Caco-2 (cell line): ENCODE measurements around the gene CEACAM20. TPM values are rescaled to one million over a fixed set of nuclear protein-coding genes. Genes with fewer than 3 reads are reported as not detected.
"Not testable (repeated sequence)": the region's sequence is repeated elsewhere in the genome, so short reads cannot be mapped to it uniquely, and the experiment has no call there.

Experiments
- BruUV-seq: library from RNA; stranded (reverse); fragments of 400-500 nt; replicated peaks from 2 replicates; lab custom pipeline; 2021; lab: Mats Ljungman, UMichigan
- CTCF ChIA-PET: fragments of 300-600 bp; sonication (Branson Sonifier 250); formaldehyde crosslinking; loops from one replicate; lab custom pipeline; 2022; ENCODE audit warnings: antibody characterized with exemption; lab: Charles Lee
- POLR2A ChIA-PET: fragments of 300-600 bp; sonication (Branson Sonifier 250); formaldehyde crosslinking; loops from one replicate; lab custom pipeline; 2022; ENCODE audit warnings: antibody characterized with exemption; lab: Charles Lee
- DNase-seq, 2 experiments: peaks; one replicate each; pipeline versions ENCODE4 v3.0.0 to v3.0.0-alpha.2; 2020 to 2022
- H3K27me3 ChIP-seq: replicated peaks from 2 replicates; pipeline ENCODE4 v1.6.0; 2011; ENCODE audit warnings: low read length; ENCODE audit not compliant: control insufficient read depth, insufficient read depth
- H3K36me3 ChIP-seq: 2 replicates; pipeline ENCODE4 v1.5.1; 2011; ENCODE audit warnings: low read length; ENCODE audit not compliant: control insufficient read depth, insufficient read depth
- H3K4me1 ChIP-seq: fragments of 250-450 bp; sonication (Bioruptor Pico); 2 replicates; pipeline ENCODE4 v1.5.1; 2020; ENCODE audit warnings: mild to moderate bottlenecking
- H3K4me3 ChIP-seq: 2 replicates; pipeline ENCODE4 v1.5.1; 2011; ENCODE audit warnings: low read depth, mild to moderate bottlenecking, control low read depth, low read length
- H3K9me3 ChIP-seq: fragments of 250-450 bp; sonication (Bioruptor Pico); 2 replicates; pipeline ENCODE4 v1.5.1; 2020; ENCODE audit warnings: mild to moderate bottlenecking, moderate library complexity
- H3K27ac Mint-ChIP-seq: one replicate; pipeline ENCODE4 v1.8.0; 2022; ENCODE audit warnings: mixed read lengths; ENCODE audit not compliant: unreplicated experiment
- H3K27me3 Mint-ChIP-seq: one replicate; pipeline ENCODE4 v1.8.0; 2022; ENCODE audit warnings: mixed read lengths; ENCODE audit not compliant: insufficient read depth, unreplicated experiment
- H3K36me3 Mint-ChIP-seq: one replicate; pipeline ENCODE4 v1.8.0; 2022; ENCODE audit warnings: mild to moderate bottlenecking, mixed read lengths; ENCODE audit not compliant: insufficient read depth, unreplicated experiment
- H3K4me1 Mint-ChIP-seq: one replicate; pipeline ENCODE4 v1.8.0; 2022; ENCODE audit warnings: low read depth, mixed read lengths; ENCODE audit not compliant: unreplicated experiment
- H3K4me3 Mint-ChIP-seq: one replicate; pipeline ENCODE4 v1.8.0; 2022; ENCODE audit warnings: mild to moderate bottlenecking, moderate library complexity, mixed read lengths; ENCODE audit not compliant: unreplicated experiment
- H3K9me3 Mint-ChIP-seq: one replicate; pipeline ENCODE4 v1.8.0; 2022; ENCODE audit warnings: mixed read lengths; ENCODE audit not compliant: unreplicated experiment
- intact Hi-C: fragments of 100-400 bp; cut with micrococcal nuclease; formaldehyde crosslinking; loops from one replicate; pipeline ENCODE4 v1.10.0; 2022; ENCODE audit not compliant: unreplicated experiment
- total RNA-seq: library from RNA; stranded (reverse); gene quantifications from 2 replicates; pipeline ENCODE4 v1.2.3, GENCODE V29; 2022
- TF ChIP-seq, protein P1 (sequence below), 2 experiments: fragments of 200-600 bp in 1 of 2; IDR thresholded peaks; 1 replicate in 1 of 2; 2 replicates in 1 of 2; pipeline versions ENCODE4 v1.5.1 to v1.8.0; 2011 to 2022; ENCODE audit warnings: antibody characterized with exemption in 1 of 2, control low read depth in 1 of 2, inconsistent platforms in 1 of 2, low read depth in 1 of 2, low read length in 1 of 2, mild to moderate bottlenecking in 1 of 2, moderate library complexity in 1 of 2; ENCODE audit not compliant: insufficient read depth in 1 of 2, severe bottlenecking in 1 of 2, unreplicated experiment in 1 of 2

CEACAM20 gene
- total RNA-seq, 1 experiment from 2014 or later, result not detected

GRCh38 chr19:44551850-44552249 lies 22.4 kb upstream of the CEACAM20 start:
- intact Hi-C loops, result no loop called here
- Mint-ChIP-seq H3K27me3 (no peaks in the 10 kb centered on the region), H3K27ac (no peak overlapping the region), H3K9me3 (no peaks in the 10 kb centered on the region), H3K4me1 (peaks cover 21% of the 10 kb centered on the region), H3K4me3 (no peak overlapping the region), H3K36me3 (no peaks in the 10 kb centered on the region)
- CTCF ChIA-PET, result interaction anchor here (0.7 kb wide), 1 partner anchor 72 kb away, joined by 5 read pairs; no protein-coding TSS in a partner anchor
- Histone ChIP-seq H3K36me3 (no peaks in the 10 kb centered on the region), H3K4me3 (no peak overlapping the region), H3K4me1 (no peaks in the 10 kb centered on the region), H3K27me3 (no peaks in the 10 kb centered on the region), H3K9me3 (no peaks in the 10 kb centered on the region)
- TF ChIP-seq, protein P1, sequence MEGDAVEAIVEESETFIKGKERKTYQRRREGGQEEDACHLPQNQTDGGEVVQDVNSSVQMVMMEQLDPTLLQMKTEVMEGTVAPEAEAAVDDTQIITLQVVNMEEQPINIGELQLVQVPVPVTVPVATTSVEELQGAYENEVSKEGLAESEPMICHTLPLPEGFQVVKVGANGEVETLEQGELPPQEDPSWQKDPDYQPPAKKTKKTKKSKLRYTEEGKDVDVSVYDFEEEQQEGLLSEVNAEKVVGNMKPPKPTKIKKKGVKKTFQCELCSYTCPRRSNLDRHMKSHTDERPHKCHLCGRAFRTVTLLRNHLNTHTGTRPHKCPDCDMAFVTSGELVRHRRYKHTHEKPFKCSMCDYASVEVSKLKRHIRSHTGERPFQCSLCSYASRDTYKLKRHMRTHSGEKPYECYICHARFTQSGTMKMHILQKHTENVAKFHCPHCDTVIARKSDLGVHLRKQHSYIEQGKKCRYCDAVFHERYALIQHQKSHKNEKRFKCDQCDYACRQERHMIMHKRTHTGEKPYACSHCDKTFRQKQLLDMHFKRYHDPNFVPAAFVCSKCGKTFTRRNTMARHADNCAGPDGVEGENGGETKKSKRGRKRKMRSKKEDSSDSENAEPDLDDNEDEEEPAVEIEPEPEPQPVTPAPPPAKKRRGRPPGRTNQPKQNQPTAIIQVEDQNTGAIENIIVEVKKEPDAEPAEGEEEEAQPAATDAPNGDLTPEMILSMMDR (IDR thresholded peaks at IDR 0.05; ENCODE audit: insufficient read depth in 1 of 2, low read depth in 1 of 2, low read length in 1 of 2, severe bottlenecking in 1 of 2, unreplicated experiment in 1 of 2), result no peak
- POLR2A ChIA-PET, result no interaction called here
- no peak for DNase-seq
- no TSS peak for BruUV-seq

DNA sequence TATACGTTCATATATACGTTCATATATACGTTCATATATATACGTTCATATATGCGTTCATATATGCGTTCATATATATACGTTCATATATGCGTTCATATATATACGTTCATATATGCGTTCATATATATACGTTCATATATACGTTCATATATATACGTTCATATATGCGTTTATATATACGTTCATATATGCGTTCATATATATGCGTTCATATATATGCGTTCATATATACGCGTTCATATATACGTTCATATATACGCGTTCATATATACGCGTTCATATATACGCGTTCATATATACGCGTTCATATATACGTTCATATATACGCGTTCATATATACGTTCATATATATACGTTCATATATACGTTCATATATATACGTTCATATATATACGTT lies 21.5 kb upstream of the CEACAM20 start:
- H3K4me1 Mint-ChIP-seq, result peaks cover 21% of the 10 kb centered on the region
- H3K9me3 ChIP-seq, H3K36me3 ChIP-seq, H3K27ac Mint-ChIP-seq, intact Hi-C loops, CTCF ChIA-PET, H3K27me3 Mint-ChIP-seq, H3K4me1 ChIP-seq, H3K4me3 ChIP-seq, H3K27me3 ChIP-seq, H3K36me3 Mint-ChIP-seq, POLR2A ChIA-PET, BruUV-seq, H3K9me3 Mint-ChIP-seq, DNase-seq, H3K4me3 Mint-ChIP-seq: not testable (repeated sequence)

- BruUV-seq, result no TSS peak
- H3K27me3 Mint-ChIP-seq, result no peaks in the 10 kb centered on the region
- CTCF ChIA-PET, result interaction anchor here (0.5 kb wide), 1 partner anchor 19 kb away, joined by 3 read pairs; no protein-coding TSS in a partner anchor
- POLR2A ChIA-PET, result no interaction called here
- no peaks in the 10 kb centered on the region for H3K36me3 ChIP-seq
- H3K36me3 Mint-ChIP-seq, result no peaks in the 10 kb centered on the region
- DNase-seq, result no peak
- intact Hi-C loops, result no loop called here
- no peak overlapping the region for H3K4me3 ChIP-seq
- H3K9me3 Mint-ChIP-seq, result peaks cover 2% of the 10 kb centered on the region
- H3K27ac Mint-ChIP-seq, result no peak overlapping the region
- H3K27me3 ChIP-seq, result no peaks in the 10 kb centered on the region
- H3K4me3 Mint-ChIP-seq, result no peak overlapping the region
- H3K4me1 Mint-ChIP-seq, result peaks cover 21% of the 10 kb centered on the region
- no peaks in the 10 kb centered on the region for H3K9me3 ChIP-seq
- H3K4me1 ChIP-seq, result no peaks in the 10 kb centered on the region
- TF ChIP-seq, protein P1 (IDR thresholded peaks at IDR 0.05; ENCODE audit: insufficient read depth in 1 of 2, low read depth in 1 of 2, low read length in 1 of 2, severe bottlenecking in 1 of 2, unreplicated experiment in 1 of 2), result no peak
Measured at GRCh38 chr19:44549507-44549906, 20.0 kb upstream of the CEACAM20 start.
